Activated naive CD4-positive, alpha-beta T cell treated with anti-CD3 and anti-CD28 coated beads, Interleukin-2, amount 50 U/mL, for 72 hours (primary cell): ENCODE data around the gene CAP2. TPM values are rescaled to one million over a fixed set of nuclear protein-coding genes. Genes with fewer than 3 reads are reported as not detected.

ENCODE experiments used
- ATAC-seq, 2 donors: fragments of 150-1000 bp; cut with Tn5 transposase; 2 replicates each; pipeline ENCODE4 v1.10.0; 2021; ENCODE audit warnings: mild to moderate bottlenecking in 2 of 2, moderate library complexity in 2 of 2
- DNase-seq, 2 donors: peaks; one replicate each; pipeline ENCODE4 v3.0.0; 2021 to 2022; ENCODE audit warnings: low spot score in 2 of 2
- H3K27ac Mint-ChIP-seq, 2 donors: one replicate each; pipeline ENCODE4 v1.8.0; 2022; ENCODE audit warnings: mild to moderate bottlenecking in 2 of 2, mixed read lengths in 2 of 2
- H3K36me3 Mint-ChIP-seq, 2 donors: one replicate each; pipeline ENCODE4 v1.8.0; 2022; ENCODE audit warnings: mixed read lengths in 2 of 2
- H3K9me3 Mint-ChIP-seq, 2 donors: one replicate each; pipeline ENCODE4 v1.8.0; 2022; ENCODE audit warnings: mixed read lengths in 2 of 2
- total RNA-seq, 2 donors: library from RNA; stranded (reverse); gene quantifications; one replicate each; pipeline ENCODE4 v1.2.3, GENCODE V29; 2022

Gene CAP2
- total RNA-seq, 2 donors from 2014 or later, result not detected

GRCh38 chr6:17454316-17455005 lies 61.1 kb downstream of the CAP2 start:
- Mint-ChIP-seq H3K27ac (no peak overlapping the region), H3K9me3 (no peaks in the 10 kb centered on the region), H3K36me3 (no peaks in the 10 kb centered on the region)
- no peak for ATAC-seq
- DNase-seq, result no peak

DNA sequence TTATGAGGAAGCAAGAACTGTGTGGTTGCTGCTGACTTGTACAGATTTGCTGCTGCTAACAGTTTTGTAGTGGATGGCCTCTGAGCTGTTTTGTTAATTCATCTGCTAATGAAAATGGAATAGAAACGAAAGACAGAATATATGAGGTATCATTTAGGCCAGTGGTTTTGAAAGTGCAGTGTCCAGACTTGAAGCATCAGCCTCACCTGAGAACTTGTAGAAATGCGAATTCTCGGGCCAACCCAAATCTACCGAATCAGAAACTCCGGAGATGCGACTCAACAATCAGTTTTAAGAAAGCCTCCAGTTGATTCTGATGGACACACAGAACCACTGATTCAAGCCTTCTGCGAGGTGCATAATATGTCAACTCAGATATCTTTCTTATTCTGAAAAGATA lies 62.5 kb downstream of the CAP2 start:
- DNase-seq (no peak), ATAC-seq (no peak)
- Mint-ChIP-seq H3K36me3 (no peaks in the 10 kb centered on the region), H3K9me3 (no peaks in the 10 kb centered on the region), H3K27ac (no peak overlapping the region)

DNA sequence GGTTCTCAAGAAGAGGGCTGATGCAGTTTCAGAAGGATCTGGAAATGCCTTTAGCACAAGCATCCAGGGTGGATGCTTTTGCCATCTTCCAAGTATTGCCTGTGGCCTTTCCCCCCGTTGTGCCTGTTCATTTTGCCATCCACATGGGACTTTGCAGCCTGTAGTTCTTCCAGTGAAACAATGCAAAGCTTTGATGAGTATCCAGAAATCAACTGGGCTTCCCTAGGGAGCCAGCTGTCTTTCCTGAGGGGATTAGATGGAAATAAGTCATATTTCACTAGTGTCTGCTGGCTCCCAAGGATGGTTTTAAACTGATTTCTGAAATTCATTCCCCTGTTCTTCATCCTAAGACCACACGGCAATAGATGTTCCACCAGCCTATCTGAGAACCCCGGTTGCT lies 63.3 kb downstream of the CAP2 start:
- DNase-seq (no peak), ATAC-seq (no peak)
- no peaks in the 10 kb centered on the region for H3K9me3 Mint-ChIP-seq
- H3K36me3 Mint-ChIP-seq, result no peaks in the 10 kb centered on the region
- H3K27ac Mint-ChIP-seq, result no peak overlapping the region

DNA sequence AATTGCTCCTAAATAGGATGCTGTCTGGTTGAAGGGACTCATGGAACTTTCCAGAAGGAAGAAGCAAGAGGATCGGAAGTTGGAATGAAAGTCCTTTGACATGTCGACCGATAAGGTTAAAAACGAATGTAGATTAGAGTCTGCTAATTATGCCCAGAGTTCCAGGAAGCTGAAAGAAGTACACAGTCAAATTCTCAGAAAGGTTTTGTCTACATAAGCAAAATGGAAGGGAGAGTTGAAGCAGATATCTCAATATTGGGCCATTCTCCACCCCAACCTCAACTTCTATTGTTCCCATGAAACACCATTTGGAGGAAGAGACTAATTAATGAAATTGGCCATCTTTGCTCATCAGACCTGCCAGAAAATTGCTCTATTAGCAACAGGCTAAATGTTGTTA lies 64.0 kb downstream of the CAP2 start:
- no peak for DNase-seq
- no peak for ATAC-seq
- Mint-ChIP-seq H3K9me3 (no peaks in the 10 kb centered on the region), H3K27ac (no peak overlapping the region), H3K36me3 (no peaks in the 10 kb centered on the region)

DNA sequence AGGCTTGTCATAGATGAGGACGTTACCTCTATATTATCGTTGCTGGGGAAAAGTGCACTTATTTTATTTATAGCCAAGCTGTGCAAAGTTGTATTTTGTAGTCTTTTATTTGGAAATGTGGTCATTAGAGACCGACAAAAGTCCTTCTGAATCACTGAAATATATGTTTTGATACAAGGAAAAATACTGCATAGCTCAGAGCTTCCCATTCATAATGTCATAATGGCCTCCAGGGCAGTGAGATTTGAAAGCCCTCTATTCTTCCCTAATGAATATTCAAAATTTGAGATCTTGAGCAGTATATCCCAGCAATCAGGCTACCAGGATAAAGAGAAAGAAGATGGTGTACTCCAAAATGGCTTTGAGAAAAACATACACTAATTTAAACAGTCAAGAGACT lies 64.6 kb downstream of the CAP2 start:
- ATAC-seq (no peak), DNase-seq (no peak)
- no peaks in the 10 kb centered on the region for H3K9me3 Mint-ChIP-seq
- H3K27ac Mint-ChIP-seq, result no peak overlapping the region
- H3K36me3 Mint-ChIP-seq, result no peaks in the 10 kb centered on the region

DNA sequence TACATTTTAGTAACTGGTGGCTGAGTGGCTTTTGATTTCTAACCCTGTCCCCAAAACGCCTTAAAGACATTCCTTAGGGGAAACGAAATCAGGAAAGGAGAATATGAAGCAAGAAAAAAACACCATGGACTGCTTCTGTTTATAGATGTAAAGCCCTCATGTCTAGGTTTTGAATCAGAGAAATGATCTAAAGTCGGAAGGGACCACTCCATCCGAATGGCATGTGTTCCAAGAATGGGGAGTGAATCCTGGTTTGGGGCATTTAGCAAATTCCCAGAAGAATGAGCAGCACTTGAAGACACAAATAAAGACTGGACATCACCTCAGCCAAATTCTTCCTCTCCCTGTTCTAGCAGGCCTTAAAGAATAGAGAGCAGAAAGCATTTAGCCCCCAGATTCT lies 65.6 kb downstream of the CAP2 start:
- Mint-ChIP-seq H3K27ac (no peak overlapping the region), H3K36me3 (no peaks in the 10 kb centered on the region)

GRCh38 chr6:17460862-17461261 lies 67.5 kb downstream of the CAP2 start:
- no peak overlapping the region for H3K27ac Mint-ChIP-seq
- H3K36me3 Mint-ChIP-seq, result no peaks in the 10 kb centered on the region
- DNase-seq (no peak), ATAC-seq (no peak)
- no peaks in the 10 kb centered on the region for H3K9me3 Mint-ChIP-seq

More for the DNA sequence above, 65.6 kb downstream of the CAP2 start:
- ATAC-seq, result no peak
- no peaks in the 10 kb centered on the region for H3K9me3 Mint-ChIP-seq
- DNase-seq, result no peak

GRCh38 chr6:17466147-17466546 lies 72.8 kb downstream of the CAP2 start:
- ATAC-seq (no peak), DNase-seq (no peak)
- no peaks in the 10 kb centered on the region for H3K9me3 Mint-ChIP-seq
- no peaks in the 10 kb centered on the region for H3K36me3 Mint-ChIP-seq
- H3K27ac Mint-ChIP-seq, result no peak overlapping the region

DNA sequence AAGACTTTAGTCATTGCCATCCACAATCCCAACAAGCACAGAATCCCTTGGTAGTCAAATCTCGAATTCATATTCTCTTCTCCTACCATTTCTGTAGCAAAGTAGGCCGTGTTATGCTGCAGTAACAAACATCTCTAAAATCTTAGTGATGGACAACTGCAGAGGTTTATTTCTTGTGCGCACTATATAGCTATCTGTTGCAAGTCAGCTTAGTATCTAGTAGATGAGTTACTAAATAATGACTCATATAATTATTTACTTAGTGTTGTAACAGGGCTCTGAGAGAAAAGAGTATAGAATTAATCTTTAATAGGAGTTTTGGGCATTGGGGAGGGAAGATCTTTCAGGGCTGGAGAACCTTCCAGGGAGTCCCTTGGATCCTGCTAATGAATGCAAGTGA lies 73.3 kb downstream of the CAP2 start:
- ATAC-seq (no peak), DNase-seq (no peak)
- H3K9me3 Mint-ChIP-seq, result no peaks in the 10 kb centered on the region
- H3K36me3 Mint-ChIP-seq, result no peaks in the 10 kb centered on the region
- no peak overlapping the region for H3K27ac Mint-ChIP-seq

DNA sequence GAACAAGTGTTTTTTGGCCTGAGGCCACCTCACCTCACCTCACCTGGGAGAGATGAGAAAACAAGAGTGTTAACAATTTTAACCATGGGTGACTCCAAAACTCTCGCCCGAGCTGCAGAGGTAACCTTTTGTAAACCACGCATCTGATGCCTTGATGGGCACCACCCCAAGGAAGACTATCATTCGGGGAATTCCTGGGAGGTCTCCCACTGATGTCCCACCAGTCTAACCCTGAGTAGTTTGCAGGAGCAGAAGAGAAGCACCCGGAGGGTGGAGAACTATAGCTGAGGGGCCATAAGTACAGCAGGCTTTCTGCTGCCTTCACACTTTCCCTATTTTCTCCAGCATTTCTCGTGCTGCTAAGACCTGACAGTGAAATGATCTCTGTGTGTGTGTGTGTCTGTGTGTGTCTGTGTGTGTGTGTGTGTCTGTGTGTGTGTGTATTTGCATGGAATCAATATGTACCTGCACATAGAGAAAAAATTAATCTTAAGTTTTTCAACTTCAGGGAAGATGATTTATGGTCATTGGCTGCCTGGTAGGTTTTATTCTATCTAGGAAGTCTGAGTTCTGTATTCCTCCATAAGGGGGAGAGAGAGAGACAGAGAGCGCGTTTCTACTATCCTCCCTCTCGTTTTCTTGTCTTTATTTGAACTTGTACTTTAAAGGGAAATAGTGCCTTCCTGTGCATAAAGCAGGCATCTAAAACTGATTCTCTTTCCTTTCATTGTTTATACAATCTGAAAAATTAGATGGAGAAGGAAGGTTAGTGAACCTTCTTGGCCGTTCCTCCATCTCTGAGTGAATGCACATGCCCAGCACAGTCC lies 75.8 kb downstream of the CAP2 start:
- no peak for ATAC-seq
- Mint-ChIP-seq H3K27ac (no peak overlapping the region), H3K9me3 (no peaks in the 10 kb centered on the region), H3K36me3 (no peaks in the 10 kb centered on the region)
- no peak for DNase-seq

GRCh38 chr6:17470202-17470937 lies 77.0 kb downstream of the CAP2 start:
- ATAC-seq, result no peak

GRCh38 chr6:17470938-17471327 lies 77.5 kb downstream of the CAP2 start:
- Mint-ChIP-seq H3K27ac (no peak overlapping the region), H3K9me3 (no peaks in the 10 kb centered on the region)
- ATAC-seq, result no peak

More at GRCh38 chr6:17470202-17470937, 77.0 kb downstream of the CAP2 start:
- DNase-seq, result no peak
- H3K27ac Mint-ChIP-seq, result no peak overlapping the region
- no peaks in the 10 kb centered on the region for H3K9me3 Mint-ChIP-seq
- H3K36me3 Mint-ChIP-seq, result no peaks in the 10 kb centered on the region

GRCh38 chr6:17472653-17473183 lies 79.3 kb downstream of the CAP2 start:
- no peaks in the 10 kb centered on the region for H3K9me3 Mint-ChIP-seq
- no peak for DNase-seq
- H3K36me3 Mint-ChIP-seq, result no peaks in the 10 kb centered on the region
- no peak overlapping the region for H3K27ac Mint-ChIP-seq
- ATAC-seq, result no peak

More at GRCh38 chr6:17470938-17471327, 77.5 kb downstream of the CAP2 start:
- H3K36me3 Mint-ChIP-seq, result no peaks in the 10 kb centered on the region
- no peak for DNase-seq

DNA sequence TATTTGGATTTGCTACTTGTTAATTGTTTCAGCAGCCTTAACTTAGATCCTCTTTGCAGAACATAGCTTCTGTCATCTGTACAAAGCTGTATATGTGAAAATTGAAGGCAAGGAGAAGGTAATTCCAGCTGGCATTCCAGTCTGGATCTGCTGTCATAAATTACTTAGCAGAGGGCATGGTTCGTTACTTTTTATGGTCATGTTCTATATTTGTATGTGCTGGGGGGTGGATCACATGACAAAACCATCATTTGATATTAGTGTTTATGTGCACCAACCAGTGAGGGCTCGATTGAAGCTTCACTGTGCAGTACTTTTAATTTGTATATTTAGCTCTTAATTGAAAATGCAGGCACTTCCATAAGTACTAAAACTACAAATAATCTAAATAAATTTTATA lies 80.2 kb downstream of the CAP2 start:
- no peak for ATAC-seq
- Mint-ChIP-seq H3K9me3 (no peaks in the 10 kb centered on the region), H3K27ac (no peak overlapping the region), H3K36me3 (no peaks in the 10 kb centered on the region)
- DNase-seq, result no peak

DNA sequence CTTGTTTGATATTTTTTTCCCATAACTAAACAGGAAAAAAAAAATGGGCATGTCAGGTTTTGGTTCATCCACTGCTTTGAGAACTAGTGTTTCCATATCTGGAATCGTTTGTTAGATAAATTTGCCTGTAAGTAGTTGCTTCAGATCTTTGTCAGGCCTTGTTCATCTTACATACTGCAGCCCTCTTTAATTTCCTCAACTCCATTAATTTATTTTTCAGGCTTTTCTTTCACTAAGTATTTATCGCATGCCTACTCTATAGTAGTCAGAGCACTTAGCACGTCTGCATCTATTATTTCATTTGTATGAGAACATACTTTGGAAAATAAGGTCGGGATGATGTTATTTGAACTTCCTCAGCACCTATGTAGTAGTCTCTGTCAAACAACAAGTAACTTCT lies 80.9 kb downstream of the CAP2 start:
- no peaks in the 10 kb centered on the region for H3K9me3 Mint-ChIP-seq
- ATAC-seq, result no peak
- no peak overlapping the region for H3K27ac Mint-ChIP-seq
- no peaks in the 10 kb centered on the region for H3K36me3 Mint-ChIP-seq
- no peak for DNase-seq

GRCh38 chr6:17475606-17476244 lies 82.3 kb downstream of the CAP2 start:
- Mint-ChIP-seq H3K27ac (no peak overlapping the region), H3K36me3 (no peaks in the 10 kb centered on the region), H3K9me3 (no peaks in the 10 kb centered on the region)
- ATAC-seq (no peak), DNase-seq (no peak)

DNA sequence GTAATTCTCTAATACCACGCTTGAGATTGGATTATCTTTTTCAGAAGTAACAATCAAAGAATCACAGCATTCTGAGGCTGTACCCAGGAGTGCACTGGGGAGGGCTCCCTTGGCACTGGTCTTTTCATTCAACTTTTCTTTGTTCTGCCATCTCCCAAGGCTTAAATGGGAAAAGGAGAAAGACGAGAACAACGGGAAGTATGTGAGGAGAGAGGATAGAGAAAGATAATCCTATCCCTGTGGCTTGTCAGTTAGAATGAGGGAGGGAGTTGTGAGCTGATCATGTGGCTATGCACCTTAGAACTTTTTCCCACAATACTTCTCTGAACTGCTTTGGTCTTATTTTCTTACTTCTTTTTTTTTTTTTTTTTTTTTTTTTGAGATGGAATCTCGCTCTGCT lies 83.1 kb downstream of the CAP2 start:
- DNase-seq (no peak), ATAC-seq (no peak)
- H3K36me3 Mint-ChIP-seq, result no peaks in the 10 kb centered on the region
- no peaks in the 10 kb centered on the region for H3K9me3 Mint-ChIP-seq
- no peak overlapping the region for H3K27ac Mint-ChIP-seq
